ENCODE measurements around the gene ELOVL2. TPM values are rescaled to one million over a fixed set of nuclear protein-coding genes. Genes with fewer than 3 reads are reported as not detected.

ELOVL2 gene
- polyA plus RNA-seq, 3 donors, result not detected

DNA sequence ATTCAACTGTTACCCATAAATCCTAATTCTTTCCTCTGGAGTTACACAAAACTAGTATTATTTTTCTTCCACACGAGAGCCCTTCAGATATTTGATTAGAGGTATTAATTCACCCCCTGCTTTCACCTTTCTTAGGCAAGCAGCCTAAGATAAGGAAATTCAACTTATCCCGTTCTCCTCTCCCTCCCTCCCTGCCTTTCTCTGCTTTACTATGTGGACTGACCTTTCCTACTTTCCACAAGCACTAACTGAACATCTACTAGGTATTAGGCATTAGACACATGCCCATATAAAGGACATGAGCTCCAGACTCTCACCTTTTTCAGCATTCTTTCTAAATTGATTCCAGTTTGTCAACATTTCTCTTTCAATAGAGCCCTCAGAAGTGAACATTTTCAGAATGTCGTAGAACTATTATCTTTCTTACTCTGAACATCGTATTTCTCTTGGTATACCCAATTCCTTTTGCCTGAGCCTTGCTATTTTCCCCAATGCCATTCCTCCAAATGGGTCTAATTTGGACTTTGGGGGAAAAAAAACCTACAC is 16.5 kb downstream of the ELOVL2 start:
- Histone ChIP-seq H3K4me3 (replicated peaks in 1 of 3; ENCODE audit: low read depth in 2 of 3, low read length in 3 of 3) (no peak overlapping the region), H4K20me1 (ENCODE audit: insufficient read depth, low read length) (no peaks in the 10 kb centered on the region), H3K9me3 (replicated peaks in 1 of 2; ENCODE audit: control insufficient read depth in 1 of 2, insufficient read depth in 1 of 2, low read length in 2 of 2) (no peaks in the 10 kb centered on the region), H3K79me2 (ENCODE audit: insufficient read depth, low read length) (no peaks in the 10 kb centered on the region), H2AFZ (ENCODE audit: insufficient read depth, low read depth, low read length, poor library complexity, severe bottlenecking) (no peak overlapping the region), H3K4me2 (replicated peaks; ENCODE audit: extremely low read depth, low read length, poor library complexity, severe bottlenecking) (no peak overlapping the region), H3K27ac (ENCODE audit: low read depth in 1 of 2, low read length in 2 of 2) (no peak overlapping the region), H3K36me3 (replicated peaks in 1 of 2; ENCODE audit: control insufficient read depth in 1 of 2, insufficient read depth in 2 of 2, low read length in 2 of 2) (no peaks in the 10 kb centered on the region), H3K4me1 (ENCODE audit: control insufficient read depth in 1 of 2, insufficient read depth in 2 of 2, low read length in 2 of 2) (no peaks in the 10 kb centered on the region), H3K9ac (ENCODE audit: insufficient read depth, low read length, poor library complexity, severe bottlenecking) (no peak overlapping the region), H3K27me3 (ENCODE audit: control insufficient read depth in 2 of 2, insufficient read depth in 2 of 2, low read length in 2 of 2) (peaks cover 11 to 50% of the 10 kb centered on the region in 2 donors)
- Mint-ChIP-seq H3K36me3 (no peaks in the 10 kb centered on the region), H3K4me1 (no peaks in the 10 kb centered on the region), H3K27ac (no peak overlapping the region), H3K27me3 (ENCODE audit: low read depth in 3 of 3) (peaks cover 17 to 23% (median 23%) of the 10 kb centered on the region in 3 donors), H3K4me3 (peak overlapping the region in 1 of 2 donors; percentile 28), H3K9me3 (peaks cover 0 to 2% (median 0%) of the 10 kb centered on the region in 7 donors)
- DNase-seq, result no peak
- TF ChIP-seq, protein P1, sequence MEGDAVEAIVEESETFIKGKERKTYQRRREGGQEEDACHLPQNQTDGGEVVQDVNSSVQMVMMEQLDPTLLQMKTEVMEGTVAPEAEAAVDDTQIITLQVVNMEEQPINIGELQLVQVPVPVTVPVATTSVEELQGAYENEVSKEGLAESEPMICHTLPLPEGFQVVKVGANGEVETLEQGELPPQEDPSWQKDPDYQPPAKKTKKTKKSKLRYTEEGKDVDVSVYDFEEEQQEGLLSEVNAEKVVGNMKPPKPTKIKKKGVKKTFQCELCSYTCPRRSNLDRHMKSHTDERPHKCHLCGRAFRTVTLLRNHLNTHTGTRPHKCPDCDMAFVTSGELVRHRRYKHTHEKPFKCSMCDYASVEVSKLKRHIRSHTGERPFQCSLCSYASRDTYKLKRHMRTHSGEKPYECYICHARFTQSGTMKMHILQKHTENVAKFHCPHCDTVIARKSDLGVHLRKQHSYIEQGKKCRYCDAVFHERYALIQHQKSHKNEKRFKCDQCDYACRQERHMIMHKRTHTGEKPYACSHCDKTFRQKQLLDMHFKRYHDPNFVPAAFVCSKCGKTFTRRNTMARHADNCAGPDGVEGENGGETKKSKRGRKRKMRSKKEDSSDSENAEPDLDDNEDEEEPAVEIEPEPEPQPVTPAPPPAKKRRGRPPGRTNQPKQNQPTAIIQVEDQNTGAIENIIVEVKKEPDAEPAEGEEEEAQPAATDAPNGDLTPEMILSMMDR (IDR thresholded peaks at IDR 0.05), result no peak
- intact Hi-C loops (cut with micrococcal nuclease), result no loop called here
- WGBS (ENCODE audit: insufficient coverage), result 80% methylated on average over 1 of the region's 4 CpGs

DNA sequence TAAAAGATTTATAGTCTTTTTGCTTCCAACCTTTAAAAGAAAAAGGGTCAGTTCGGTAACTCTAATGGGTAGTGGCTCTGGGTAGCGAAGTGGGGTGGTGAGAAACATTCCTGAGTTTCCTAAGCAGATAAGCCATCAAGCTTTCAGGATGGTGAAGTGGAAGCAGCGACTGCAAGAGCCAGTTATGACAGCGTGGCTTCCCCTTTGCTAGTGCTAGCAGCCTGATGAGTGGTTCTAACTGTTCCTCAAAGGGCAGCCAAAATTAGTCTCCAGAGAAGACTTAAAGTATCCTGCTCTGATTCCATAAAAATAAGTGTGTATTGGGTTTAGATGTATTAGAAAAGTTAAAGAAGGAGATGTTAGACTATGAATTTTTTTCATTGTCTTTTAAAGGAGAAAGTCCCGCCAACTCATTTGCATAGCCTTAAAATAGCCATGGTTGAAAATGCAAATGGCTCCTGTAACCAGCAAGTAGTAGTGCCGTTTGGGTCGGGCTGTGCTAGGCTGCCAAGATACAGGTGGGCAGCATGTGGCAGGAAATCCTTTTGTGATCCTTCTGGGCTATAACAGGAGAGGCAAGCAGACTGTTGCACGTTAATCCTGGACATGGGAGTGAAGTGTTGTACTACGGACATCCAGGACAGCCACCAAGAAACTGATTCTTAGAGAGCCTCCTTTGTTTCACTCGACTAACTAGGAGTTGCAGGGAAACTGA is 18.0 kb downstream of the ELOVL2 start:
- DNase-seq, result no peak
- Histone ChIP-seq H3K36me3 (replicated peaks in 1 of 2; ENCODE audit: control insufficient read depth in 1 of 2, insufficient read depth in 2 of 2, low read length in 2 of 2) (no peaks in the 10 kb centered on the region), H4K20me1 (ENCODE audit: insufficient read depth, low read length) (no peaks in the 10 kb centered on the region), H3K79me2 (ENCODE audit: insufficient read depth, low read length) (no peaks in the 10 kb centered on the region), H3K4me3 (replicated peaks in 1 of 3; ENCODE audit: low read depth in 2 of 3, low read length in 3 of 3) (no peak overlapping the region), H3K9ac (ENCODE audit: insufficient read depth, low read length, poor library complexity, severe bottlenecking) (no peak overlapping the region), H2AFZ (ENCODE audit: insufficient read depth, low read depth, low read length, poor library complexity, severe bottlenecking) (no peak overlapping the region), H3K4me2 (replicated peaks; ENCODE audit: extremely low read depth, low read length, poor library complexity, severe bottlenecking) (no peak overlapping the region), H3K9me3 (replicated peaks in 1 of 2; ENCODE audit: control insufficient read depth in 1 of 2, insufficient read depth in 1 of 2, low read length in 2 of 2) (no peaks in the 10 kb centered on the region), H3K27me3 (ENCODE audit: control insufficient read depth in 2 of 2, insufficient read depth in 2 of 2, low read length in 2 of 2) (peaks cover 9 to 40% of the 10 kb centered on the region in 2 donors), H3K4me1 (ENCODE audit: control insufficient read depth in 1 of 2, insufficient read depth in 2 of 2, low read length in 2 of 2) (no peaks in the 10 kb centered on the region), H3K27ac (ENCODE audit: low read depth in 1 of 2, low read length in 2 of 2) (no peak overlapping the region)
- Mint-ChIP-seq H3K36me3 (no peaks in the 10 kb centered on the region), H3K27me3 (ENCODE audit: low read depth in 3 of 3) (peaks cover 17 to 24% (median 21%) of the 10 kb centered on the region in 3 donors), H3K27ac (no peak overlapping the region), H3K9me3 (peaks cover 0 to 1% (median 0%) of the 10 kb centered on the region in 7 donors), H3K4me3 (no peak overlapping the region), H3K4me1 (no peaks in the 10 kb centered on the region)
- TF ChIP-seq, protein P1 (IDR thresholded peaks at IDR 0.05), result no peak
- WGBS (ENCODE audit: insufficient coverage), result 49% methylated on average over 5 of the region's 10 CpGs
- intact Hi-C loops (cut with micrococcal nuclease), result no loop called here
